ENCODE results near the gene CTNNBIP1. TPM values are rescaled to one million over a fixed set of nuclear protein-coding genes. Genes with fewer than 3 reads are reported as not detected.
A peak's percentile ranks its signal among the peaks of the same experiment; 100 is the strongest.

The CTNNBIP1 gene
- total and polyA plus RNA-seq, 3 experiments from 2014 or later, result 9.1 to 12.9 (median 10.7) TPM

DNA sequence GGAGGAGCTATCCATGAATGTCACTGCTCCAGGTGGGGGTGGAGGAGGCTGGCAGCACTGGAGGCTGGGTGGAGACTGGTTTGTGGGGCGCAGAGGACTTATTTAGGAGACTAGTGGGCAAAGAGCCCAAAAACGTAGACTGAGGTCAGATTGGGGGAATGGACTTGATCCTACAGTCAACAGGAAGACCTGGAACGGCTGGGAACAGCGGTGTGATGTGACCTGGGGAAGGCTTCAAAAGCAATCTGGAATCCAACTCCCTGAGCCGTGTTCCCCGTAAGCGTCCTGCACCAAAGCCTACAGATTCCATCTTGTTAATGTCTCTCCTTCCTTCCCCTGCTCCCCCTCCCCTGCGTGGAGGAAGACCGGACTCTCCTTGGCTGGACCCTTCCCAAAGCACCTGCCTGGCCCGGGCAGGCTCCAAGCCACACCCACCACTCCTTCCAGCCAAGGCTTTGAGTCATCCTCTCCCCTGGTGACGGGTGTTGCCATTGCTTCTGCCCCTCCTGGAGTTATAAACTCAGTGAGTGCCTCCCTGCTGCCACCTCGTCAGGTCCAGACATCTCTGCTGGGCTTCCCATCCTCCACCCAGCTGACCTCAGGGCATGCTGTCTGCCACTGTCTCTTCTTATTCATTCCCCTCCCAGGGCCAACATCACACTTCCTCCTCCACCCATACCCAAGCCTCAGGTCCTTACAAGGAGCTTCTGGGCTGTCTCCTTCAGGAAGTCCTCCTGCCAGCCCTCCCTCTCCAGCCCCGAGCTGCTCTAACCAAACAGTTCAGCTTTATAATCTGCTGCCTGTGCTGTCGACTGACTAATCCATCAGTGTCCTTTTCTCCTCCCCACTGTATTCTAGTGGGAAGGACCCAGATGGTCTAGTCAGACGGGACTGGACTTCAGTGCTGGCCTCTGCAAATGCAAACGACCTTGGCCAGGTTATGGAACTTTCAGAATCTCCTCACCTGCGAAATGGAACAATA, 84.7 kb downstream of the CTNNBIP1 start:
- no peaks in the 10 kb centered on the region for H3K27me3 Mint-ChIP-seq
- no peaks in the 10 kb centered on the region for H3K9me3 Mint-ChIP-seq
- Histone ChIP-seq H3K9me3 (ENCODE audit: low read length) (no peaks in the 10 kb centered on the region), H3K27me3 (ENCODE audit: insufficient read depth, low read length, poor library complexity, severe bottlenecking) (no peaks in the 10 kb centered on the region), H3K27ac (ENCODE audit: low read depth, low read length) (no peak overlapping the region), H3K4me3 (ENCODE audit: low read length) (no peak overlapping the region), H3K36me3 (ENCODE audit: insufficient read depth, low read length) (no peaks in the 10 kb centered on the region), H3K4me1 (ENCODE audit: insufficient read depth, low read length) (peaks cover 28% of the 10 kb centered on the region)
- POLR2A ChIA-PET, result no interaction called here
- CTCF ChIA-PET, result interaction anchor here (1.0 to 1.4 kb wide), 3 partner anchors 11 to 210 kb away, joined by 3 to 5 read pairs (median 4); partner anchors contain the start of gene PIK3CD
- H3K36me3 Mint-ChIP-seq, result peaks cover 0 to 7% (median 0%) of the 10 kb centered on the region in 3 donors
- peak overlapping the region; percentile 69 to 91 (median 80) for H3K4me3 Mint-ChIP-seq
- peak; percentile 42 to 68 (median 46) for DNase-seq
- H3K27ac Mint-ChIP-seq, result peak overlapping the region; percentile 85 to 96 (median 90)
- peaks cover 39 to 45% (median 45%) of the 10 kb centered on the region in 3 donors for H3K4me1 Mint-ChIP-seq

DNA sequence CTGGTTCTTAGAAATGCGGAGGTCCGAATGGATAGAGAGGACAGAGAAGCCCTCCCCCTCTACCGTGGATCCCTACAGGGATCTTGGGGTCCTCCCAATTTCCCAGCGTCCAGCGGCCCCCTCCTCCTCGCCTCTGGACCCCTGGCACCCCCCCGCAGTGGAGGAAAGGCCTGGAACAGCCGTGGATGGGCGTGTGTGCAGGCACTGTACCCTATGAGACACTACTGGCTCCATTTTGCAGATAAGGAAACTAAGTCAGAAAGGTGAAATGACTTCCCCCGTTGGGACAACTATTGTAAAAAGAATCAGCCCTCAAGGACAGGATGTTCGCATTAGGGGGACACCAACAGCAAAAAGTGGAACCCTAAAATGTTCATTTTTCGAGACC, 85.4 kb downstream of the CTNNBIP1 start:
- Mint-ChIP-seq H3K27me3 (no peaks in the 10 kb centered on the region), H3K4me1 (peaks cover 42 to 51% (median 50%) of the 10 kb centered on the region in 3 donors), H3K27ac (peak overlapping the region; percentile 84 to 94 (median 87)), H3K9me3 (no peaks in the 10 kb centered on the region), H3K36me3 (peaks cover 0 to 11% (median 0%) of the 10 kb centered on the region in 3 donors), H3K4me3 (peak overlapping the region; percentile 69 to 91 (median 80))
- POLR2A ChIA-PET, result no interaction called here
- peak overlapping the region; percentile 58 for H3K4me3 ChIP-seq (ENCODE audit: low read length)
- H3K27me3 ChIP-seq (ENCODE audit: insufficient read depth, low read length, poor library complexity, severe bottlenecking), result no peaks in the 10 kb centered on the region
- no peaks in the 10 kb centered on the region for H3K9me3 ChIP-seq (ENCODE audit: low read length)
- peaks cover 28% of the 10 kb centered on the region for H3K4me1 ChIP-seq (ENCODE audit: insufficient read depth, low read length)
- CTCF ChIA-PET, result interaction anchor here (1.2 kb wide), 1 partner anchor 10 kb away, joined by 3 read pairs; no protein-coding TSS in a partner anchor
- no peak for DNase-seq
- no peaks in the 10 kb centered on the region for H3K36me3 ChIP-seq (ENCODE audit: insufficient read depth, low read length)
- no peak overlapping the region for H3K27ac ChIP-seq (ENCODE audit: low read depth, low read length)

DNA sequence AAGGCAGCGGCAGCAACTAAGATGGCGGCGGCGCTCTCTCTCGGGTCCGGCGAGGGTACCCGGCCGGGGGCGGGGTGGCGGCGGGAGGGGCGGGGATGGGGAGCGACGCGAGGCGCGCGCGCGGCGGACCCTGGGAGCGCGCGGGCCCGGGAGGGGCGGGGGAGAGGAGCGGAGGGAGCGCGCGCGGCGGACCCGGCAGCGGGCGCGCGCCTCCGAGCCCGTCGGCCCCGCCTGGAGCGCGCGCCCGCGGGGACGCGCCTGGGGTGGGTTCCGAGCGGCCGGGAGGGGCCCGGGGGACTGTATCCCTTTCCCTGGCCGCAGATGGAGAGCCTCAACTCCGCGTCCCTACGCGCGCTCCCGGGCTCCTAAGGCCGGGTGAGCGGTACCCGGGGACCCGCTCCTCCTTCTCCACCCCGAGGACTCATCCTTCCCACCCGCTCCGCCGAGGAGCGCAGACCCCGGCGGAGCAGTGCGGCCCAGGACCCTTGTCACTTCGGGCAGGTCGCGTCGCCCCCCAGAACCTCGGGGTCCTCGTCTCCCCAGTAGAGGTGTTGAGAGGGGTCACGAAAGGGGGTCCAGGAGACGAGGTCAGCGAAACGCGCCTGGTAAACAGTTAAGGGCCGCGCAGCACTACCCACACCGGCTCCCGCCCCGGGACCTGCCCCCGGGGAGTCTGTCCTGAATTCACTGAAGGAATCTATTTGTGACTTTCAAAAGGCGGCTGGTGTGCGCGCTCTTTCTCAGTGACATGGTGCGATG, 85.9 kb downstream of the CTNNBIP1 start, which contains the start of gene CLSTN1:
Gene CLSTN1 (minus strand): TSS at position 23 of the 759 bp plus-strand sequence. CDS start 232 bp downstream, outside the sequence.
- no peaks in the 10 kb centered on the region for H3K27me3 Mint-ChIP-seq

GRCh38 chr1:9823693-9823942, 86.5 kb downstream of the CTNNBIP1 start:
- H3K27ac ChIP-seq (ENCODE audit: low read depth, low read length), result no peak overlapping the region
- Mint-ChIP-seq H3K9me3 (no peaks in the 10 kb centered on the region), H3K27me3 (no peaks in the 10 kb centered on the region), H3K4me3 (peak overlapping the region; percentile 52 to 88 (median 71)), H3K27ac (peak overlapping the region in 2 of 8 donors; percentile 58 to 63), H3K36me3 (peaks cover 0 to 11% (median 0%) of the 10 kb centered on the region in 3 donors), H3K4me1 (peaks cover 42 to 55% (median 55%) of the 10 kb centered on the region in 3 donors)
- H3K4me3 ChIP-seq (ENCODE audit: low read length), result no peak overlapping the region
- DNase-seq, result no peak
- H3K4me1 ChIP-seq (ENCODE audit: insufficient read depth, low read length), result peaks cover 28% of the 10 kb centered on the region
- ChIA-PET POLR2A (interaction anchor here (0.6 kb wide), 1 partner anchor 24 kb away, joined by 4 read pairs; no protein-coding TSS in a partner anchor), CTCF (interaction anchor here (0.6 kb wide), 1 partner anchor 168 kb away, joined by 3 read pairs; no protein-coding TSS in a partner anchor)
- no peaks in the 10 kb centered on the region for H3K36me3 ChIP-seq (ENCODE audit: insufficient read depth, low read length)
- no peaks in the 10 kb centered on the region for H3K9me3 ChIP-seq (ENCODE audit: low read length)
- no peaks in the 10 kb centered on the region for H3K27me3 ChIP-seq (ENCODE audit: insufficient read depth, low read length, poor library complexity, severe bottlenecking)

More for the DNA sequence above, 85.9 kb downstream of the CTNNBIP1 start, which contains the start of gene CLSTN1:
- no peaks in the 10 kb centered on the region for H3K27me3 ChIP-seq (ENCODE audit: insufficient read depth, low read length, poor library complexity, severe bottlenecking)
- POLR2A ChIA-PET, result interaction anchor here (0.6 kb wide), 1 partner anchor 24 kb away, joined by 4 read pairs; no protein-coding TSS in a partner anchor
- H3K4me1 Mint-ChIP-seq, result peaks cover 42 to 53% (median 52%) of the 10 kb centered on the region in 3 donors
- H3K9me3 Mint-ChIP-seq, result no peaks in the 10 kb centered on the region
- H3K27ac Mint-ChIP-seq, result peak within 1 kb of the TSS; percentile 84 to 96 (median 94)
- peak within 1 kb of the TSS; percentile 83 for H3K4me3 ChIP-seq (ENCODE audit: low read length)
- peak; percentile 80 to 94 (median 82) for DNase-seq
- H3K4me3 Mint-ChIP-seq, result peak within 1 kb of the TSS; percentile 95 to 99 (median 98)
- H3K4me1 ChIP-seq (ENCODE audit: insufficient read depth, low read length), result peaks cover 28% of the 10 kb centered on the region
- H3K36me3 ChIP-seq (ENCODE audit: insufficient read depth, low read length), result no peaks in the 10 kb centered on the region
- peaks cover 0 to 11% (median 0%) of the 10 kb centered on the region in 3 donors for H3K36me3 Mint-ChIP-seq
- CTCF ChIA-PET, result no interaction called here
- H3K9me3 ChIP-seq (ENCODE audit: low read length), result no peaks in the 10 kb centered on the region
- H3K27ac ChIP-seq (ENCODE audit: low read depth, low read length), result peak within 1 kb of the TSS; percentile 57

- no peaks in the 10 kb centered on the region for H3K9me3 ChIP-seq (ENCODE audit: low read length)
- peak overlapping the region; percentile 57 for H3K27ac ChIP-seq (ENCODE audit: low read depth, low read length)
- no peaks in the 10 kb centered on the region for H3K36me3 ChIP-seq (ENCODE audit: insufficient read depth, low read length)
- Mint-ChIP-seq H3K4me3 (peak overlapping the region; percentile 95 to 99 (median 98)), H3K27ac (peak overlapping the region; percentile 40 to 96 (median 94)), H3K4me1 (peaks cover 42 to 55% (median 55%) of the 10 kb centered on the region in 3 donors), H3K9me3 (no peaks in the 10 kb centered on the region), H3K27me3 (no peaks in the 10 kb centered on the region), H3K36me3 (peaks cover 0 to 11% (median 0%) of the 10 kb centered on the region in 3 donors)
- POLR2A ChIA-PET, result no interaction called here
- CTCF ChIA-PET, result interaction anchor here (0.6 to 1.2 kb wide), 2 partner anchors 168 to 195 kb away, joined by 3 read pairs; no protein-coding TSS in a partner anchor
- peaks cover 28% of the 10 kb centered on the region for H3K4me1 ChIP-seq (ENCODE audit: insufficient read depth, low read length)
- H3K27me3 ChIP-seq (ENCODE audit: insufficient read depth, low read length, poor library complexity, severe bottlenecking), result no peaks in the 10 kb centered on the region
- DNase-seq, result peak in 1 of 5 donors; percentile 10
- peak overlapping the region; percentile 83 for H3K4me3 ChIP-seq (ENCODE audit: low read length)
These were observed 87.0 kb downstream of the CTNNBIP1 start for GRCh38 chr1:9822897-9823692.

DNA sequence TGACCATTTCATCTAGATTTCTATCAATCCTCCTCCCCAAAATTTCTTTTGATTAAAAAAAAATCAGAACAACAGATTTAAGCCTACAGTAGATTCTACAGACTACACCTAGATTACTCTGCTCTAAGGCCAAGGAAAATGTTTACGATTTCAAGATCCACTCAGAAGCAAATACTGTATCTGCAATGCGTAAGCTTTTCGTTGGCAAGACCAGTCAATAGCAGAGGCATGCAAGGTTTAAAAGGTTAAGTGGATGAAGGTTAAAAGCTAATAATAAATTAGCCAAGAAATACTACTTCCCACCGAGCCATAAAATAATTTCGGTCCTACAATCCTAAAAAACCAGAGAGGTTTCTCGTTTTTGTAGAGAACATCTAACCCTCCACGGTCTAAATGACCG, 87.6 kb downstream of the CTNNBIP1 start:
- Histone ChIP-seq H3K36me3 (ENCODE audit: insufficient read depth, low read length) (no peaks in the 10 kb centered on the region), H3K9me3 (ENCODE audit: low read length) (no peaks in the 10 kb centered on the region), H3K27me3 (ENCODE audit: insufficient read depth, low read length, poor library complexity, severe bottlenecking) (no peaks in the 10 kb centered on the region), H3K27ac (ENCODE audit: low read depth, low read length) (no peak overlapping the region), H3K4me1 (ENCODE audit: insufficient read depth, low read length) (peaks cover 28% of the 10 kb centered on the region), H3K4me3 (ENCODE audit: low read length) (peak overlapping the region; percentile 83)
- CTCF ChIA-PET, result interaction anchor here (0.8 to 1.2 kb wide), 2 partner anchors 38 to 194 kb away, joined by 3 to 4 read pairs; no protein-coding TSS in a partner anchor
- H3K27me3 Mint-ChIP-seq, result no peaks in the 10 kb centered on the region
- POLR2A ChIA-PET, result no interaction called here
- DNase-seq, result no peak
- H3K4me1 Mint-ChIP-seq, result peaks cover 42 to 55% (median 54%) of the 10 kb centered on the region in 3 donors
- H3K36me3 Mint-ChIP-seq, result peaks cover 0 to 11% (median 0%) of the 10 kb centered on the region in 3 donors
- H3K27ac Mint-ChIP-seq, result peak overlapping the region; percentile 40 to 96 (median 94)
- peak overlapping the region; percentile 95 to 99 (median 98) for H3K4me3 Mint-ChIP-seq
- H3K9me3 Mint-ChIP-seq, result no peaks in the 10 kb centered on the region

- peaks cover 28% of the 10 kb centered on the region for H3K4me1 ChIP-seq (ENCODE audit: insufficient read depth, low read length)
- no peak overlapping the region for H3K27ac ChIP-seq (ENCODE audit: low read depth, low read length)
- Mint-ChIP-seq H3K4me3 (peak overlapping the region; percentile 95 to 99 (median 98)), H3K4me1 (peaks cover 42 to 56% (median 55%) of the 10 kb centered on the region in 3 donors), H3K9me3 (no peaks in the 10 kb centered on the region), H3K27me3 (no peaks in the 10 kb centered on the region), H3K27ac (peak overlapping the region in 4 of 8 donors; percentile 6 to 95 (median 74)), H3K36me3 (peaks cover 0 to 15% (median 0%) of the 10 kb centered on the region in 3 donors)
- H3K9me3 ChIP-seq (ENCODE audit: low read length), result no peaks in the 10 kb centered on the region
- no peaks in the 10 kb centered on the region for H3K27me3 ChIP-seq (ENCODE audit: insufficient read depth, low read length, poor library complexity, severe bottlenecking)
- ChIA-PET CTCF (interaction anchor here (0.6 to 1.2 kb wide), 3 partner anchors 37 to 195 kb away, joined by 3 to 4 read pairs (median 4); no protein-coding TSS in a partner anchor), POLR2A (no interaction called here)
- DNase-seq, result no peak
- H3K4me3 ChIP-seq (ENCODE audit: low read length), result no peak overlapping the region
- no peaks in the 10 kb centered on the region for H3K36me3 ChIP-seq (ENCODE audit: insufficient read depth, low read length)
These were observed 88.4 kb downstream of the CTNNBIP1 start for GRCh38 chr1:9821710-9822109.
